GM19463 (cell line): ENCODE data around the gene ARSG.
A peak's percentile ranks its signal among the peaks of the same experiment; 100 is the strongest.

Source experiments
- ATAC-seq: cut with Tn5 transposase; IDR thresholded peaks from one replicate; pipeline ENCODE4 v1.9.1; 2021; ENCODE audit warnings: mild to moderate bottlenecking, moderate library complexity; ENCODE audit not compliant: unreplicated experiment

Gene ARSG

DNA sequence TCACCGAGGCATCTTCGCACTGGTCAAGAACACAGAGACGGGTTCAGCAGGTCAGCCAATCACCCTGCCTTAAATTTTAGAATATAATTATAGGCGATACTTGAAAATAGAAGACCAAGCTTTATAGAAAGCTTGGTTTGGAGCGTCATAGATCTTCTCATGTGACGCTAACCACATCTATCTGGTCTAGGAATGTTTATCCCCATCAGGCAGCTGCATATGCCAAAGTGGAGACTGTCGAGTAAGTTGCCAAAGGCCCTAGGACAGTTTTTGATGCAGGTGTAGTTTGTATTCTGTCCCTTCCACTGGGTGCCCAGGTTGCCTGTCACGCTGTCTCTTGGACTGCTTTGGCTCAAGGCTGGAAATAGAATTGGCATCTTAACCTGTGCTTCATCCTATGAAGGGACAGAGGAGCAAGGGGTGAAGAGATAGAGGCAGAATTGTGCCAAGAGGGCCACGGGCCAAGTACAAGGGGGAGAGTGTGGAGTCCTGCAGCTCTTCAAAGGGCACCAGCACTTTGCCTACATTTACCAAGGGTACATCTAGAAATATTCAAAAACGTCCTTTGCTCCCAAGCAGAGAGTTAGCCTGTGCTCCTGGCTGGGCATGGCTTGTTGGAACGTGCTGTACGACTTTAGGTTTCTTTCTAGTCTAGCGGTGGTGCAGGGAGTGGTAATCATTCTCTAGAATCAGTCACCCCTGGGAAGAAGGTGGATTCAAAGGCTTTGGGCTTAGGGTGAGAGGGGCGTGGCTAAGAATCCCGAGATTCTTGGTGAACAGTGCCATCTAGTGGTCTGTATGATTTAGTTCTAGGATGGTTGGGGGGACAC lies 171.3 kb downstream of the ARSG start:
- ATAC-seq, result peak; percentile 36

DNA sequence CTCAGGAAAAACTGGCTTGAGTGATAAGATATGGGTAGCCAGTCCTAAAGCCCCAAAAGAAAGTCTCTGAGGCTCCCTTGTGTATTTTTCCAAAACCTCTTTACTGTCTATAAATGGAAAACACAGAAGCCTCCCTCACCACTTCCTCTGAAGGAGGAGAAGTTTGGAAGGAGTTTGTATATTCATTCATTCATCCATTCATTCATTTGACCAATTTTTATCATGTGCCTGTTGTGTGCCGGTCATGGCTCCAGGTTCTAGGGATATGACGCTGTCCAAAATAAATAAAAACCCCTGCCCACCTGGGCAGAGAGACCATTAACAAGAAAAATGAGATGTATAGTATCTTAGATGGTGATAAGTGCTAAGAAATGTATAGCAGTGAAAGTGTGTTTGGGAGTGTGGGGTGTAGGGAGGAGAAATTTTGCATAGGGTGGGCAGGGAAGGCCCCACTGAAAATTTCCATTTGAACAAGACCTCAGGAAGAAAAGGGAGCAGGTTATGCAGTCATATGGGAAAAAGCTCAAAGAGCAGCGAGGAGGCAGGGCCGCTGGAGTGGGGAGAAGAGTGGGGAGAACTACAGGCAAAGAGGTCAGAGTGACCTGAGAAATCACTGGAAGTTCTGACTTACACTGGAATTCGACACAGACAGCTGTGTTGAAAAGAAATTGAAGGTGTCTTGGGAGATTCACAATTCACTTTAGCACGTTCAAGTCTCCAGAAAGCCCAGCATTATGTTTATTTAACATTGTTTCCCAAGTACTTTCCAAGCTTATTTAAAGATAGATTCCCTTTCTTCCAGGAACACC lies 172.1 kb downstream of the ARSG start:
- ATAC-seq, result no peak

DNA sequence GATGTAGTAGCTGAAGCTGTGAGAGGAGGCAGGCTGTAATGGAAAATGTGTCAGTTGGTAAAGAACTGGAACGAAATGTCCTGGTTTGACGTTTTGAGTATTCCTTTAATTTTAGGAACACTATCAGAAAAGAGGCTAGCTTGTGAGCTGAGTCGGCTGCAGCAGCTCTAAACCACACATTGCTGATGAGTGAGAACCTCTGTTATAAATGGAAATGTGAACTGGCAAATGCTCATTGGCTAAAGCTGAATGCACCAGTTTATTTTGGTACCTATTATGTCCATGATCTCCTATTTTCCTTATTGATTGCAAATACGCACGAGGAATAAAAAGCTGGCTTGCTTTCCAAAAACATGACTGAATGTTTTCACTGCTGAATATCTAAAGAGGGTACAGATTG lies 177.0 kb downstream of the ARSG start:
- no peak for ATAC-seq

DNA sequence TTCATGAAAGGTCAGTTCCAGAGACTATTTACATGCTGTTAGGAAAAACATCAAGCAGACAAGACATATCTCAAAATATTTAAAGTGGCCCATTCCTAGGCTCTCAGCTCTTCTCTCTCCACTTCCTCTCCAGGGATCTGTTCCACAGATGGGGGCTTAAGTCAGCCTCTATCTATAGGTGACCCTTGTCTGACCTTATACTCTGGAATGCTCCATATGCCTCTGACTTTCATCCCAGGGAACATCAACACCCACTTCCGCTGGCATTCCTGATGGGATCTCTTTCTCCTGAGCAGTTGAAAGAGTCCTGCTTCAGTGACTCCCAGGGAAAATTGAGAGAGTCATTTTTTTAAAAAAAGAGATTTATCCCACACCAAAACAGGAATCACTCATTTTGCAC lies 177.5 kb downstream of the ARSG start:
- no peak for ATAC-seq
